Calu3 (cell line): ENCODE measurements around the gene ATG16L1. TPM values are rescaled to one million over a fixed set of nuclear protein-coding genes. Genes with fewer than 3 reads are reported as not detected.

ENCODE experiments used
- BruUV-seq: library from RNA; stranded (reverse); fragments of 400-500 nt; replicated peaks from 2 replicates; lab custom pipeline; 2021; lab: Mats Ljungman, UMichigan
- CTCF ChIA-PET: fragments of 300-600 bp; sonication (Branson Sonifier 250); formaldehyde crosslinking; loops from one replicate; lab custom pipeline; 2022; ENCODE audit warnings: antibody characterized with exemption; lab: Charles Lee
- DNase-seq: peaks from one replicate; pipeline ENCODE4 v3.0.0; 2022
- H3K27ac Mint-ChIP-seq: one replicate; pipeline ENCODE4 v1.8.0; 2022; ENCODE audit warnings: mixed read lengths; ENCODE audit not compliant: unreplicated experiment
- H3K27me3 Mint-ChIP-seq: one replicate; pipeline ENCODE4 v1.8.0; 2022; ENCODE audit warnings: mixed read lengths; ENCODE audit not compliant: unreplicated experiment
- H3K36me3 Mint-ChIP-seq: one replicate; pipeline ENCODE4 v1.8.0; 2022; ENCODE audit warnings: mild to moderate bottlenecking, moderate library complexity, mixed read lengths; ENCODE audit not compliant: insufficient read depth, unreplicated experiment
- H3K4me1 Mint-ChIP-seq: one replicate; pipeline ENCODE4 v1.8.0; 2022; ENCODE audit warnings: mild to moderate bottlenecking, low read depth, mixed read lengths; ENCODE audit not compliant: unreplicated experiment
- H3K4me3 Mint-ChIP-seq: one replicate; pipeline ENCODE4 v1.8.0; 2022; ENCODE audit warnings: mild to moderate bottlenecking, low read depth, moderate library complexity, mixed read lengths; ENCODE audit not compliant: unreplicated experiment
- H3K9me3 Mint-ChIP-seq: one replicate; pipeline ENCODE4 v1.8.0; 2022; ENCODE audit warnings: low read depth, mixed read lengths; ENCODE audit not compliant: unreplicated experiment
- intact Hi-C: fragments of 100-400 bp; cut with micrococcal nuclease; formaldehyde crosslinking; loops from one replicate; pipeline ENCODE4 v1.10.0; 2022; ENCODE audit not compliant: unreplicated experiment
- total RNA-seq: library from RNA; stranded (reverse); gene quantifications from 2 replicates; pipeline ENCODE4 v1.2.3, GENCODE V29; 2022
- TF ChIP-seq, protein P1 (sequence below): fragments of 200-600 bp; IDR thresholded peaks from one replicate; pipeline ENCODE4 v1.8.0; 2022; ENCODE audit warnings: antibody characterized with exemption; ENCODE audit not compliant: unreplicated experiment

ATG16L1 gene
- total RNA-seq, 1 experiment from 2014 or later, result 45.0 TPM

DNA sequence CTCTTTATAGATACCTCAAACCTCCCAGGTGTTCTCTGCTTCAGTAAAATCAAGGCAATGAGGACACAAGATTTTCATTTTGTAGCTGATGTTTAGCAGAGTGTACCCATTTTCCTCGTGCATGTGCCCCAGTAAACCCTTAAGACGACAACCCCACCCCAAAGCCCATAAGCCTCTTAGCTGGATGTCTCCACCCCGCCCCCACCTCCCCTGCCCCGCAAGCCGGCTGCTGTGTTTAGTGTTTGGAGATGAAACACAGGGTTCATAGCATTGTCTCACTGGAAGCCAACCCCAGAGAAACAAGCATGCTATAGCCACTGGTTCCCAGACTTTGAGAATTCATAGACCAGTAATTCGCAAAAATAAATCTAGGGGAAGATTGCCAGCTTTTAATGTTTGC, 50.3 kb downstream of the ATG16L1 start:
- CTCF ChIA-PET, result no interaction called here
- no TSS peak for BruUV-seq
- Mint-ChIP-seq H3K36me3 (peaks cover 5% of the 10 kb centered on the region), H3K9me3 (no peaks in the 10 kb centered on the region), H3K27ac (no peak overlapping the region), H3K27me3 (no peaks in the 10 kb centered on the region), H3K4me1 (no peaks in the 10 kb centered on the region), H3K4me3 (no peak overlapping the region)
- no peak for DNase-seq
- TF ChIP-seq, protein P1, sequence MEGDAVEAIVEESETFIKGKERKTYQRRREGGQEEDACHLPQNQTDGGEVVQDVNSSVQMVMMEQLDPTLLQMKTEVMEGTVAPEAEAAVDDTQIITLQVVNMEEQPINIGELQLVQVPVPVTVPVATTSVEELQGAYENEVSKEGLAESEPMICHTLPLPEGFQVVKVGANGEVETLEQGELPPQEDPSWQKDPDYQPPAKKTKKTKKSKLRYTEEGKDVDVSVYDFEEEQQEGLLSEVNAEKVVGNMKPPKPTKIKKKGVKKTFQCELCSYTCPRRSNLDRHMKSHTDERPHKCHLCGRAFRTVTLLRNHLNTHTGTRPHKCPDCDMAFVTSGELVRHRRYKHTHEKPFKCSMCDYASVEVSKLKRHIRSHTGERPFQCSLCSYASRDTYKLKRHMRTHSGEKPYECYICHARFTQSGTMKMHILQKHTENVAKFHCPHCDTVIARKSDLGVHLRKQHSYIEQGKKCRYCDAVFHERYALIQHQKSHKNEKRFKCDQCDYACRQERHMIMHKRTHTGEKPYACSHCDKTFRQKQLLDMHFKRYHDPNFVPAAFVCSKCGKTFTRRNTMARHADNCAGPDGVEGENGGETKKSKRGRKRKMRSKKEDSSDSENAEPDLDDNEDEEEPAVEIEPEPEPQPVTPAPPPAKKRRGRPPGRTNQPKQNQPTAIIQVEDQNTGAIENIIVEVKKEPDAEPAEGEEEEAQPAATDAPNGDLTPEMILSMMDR, result no peak
- intact Hi-C loops, result no loop called here

DNA sequence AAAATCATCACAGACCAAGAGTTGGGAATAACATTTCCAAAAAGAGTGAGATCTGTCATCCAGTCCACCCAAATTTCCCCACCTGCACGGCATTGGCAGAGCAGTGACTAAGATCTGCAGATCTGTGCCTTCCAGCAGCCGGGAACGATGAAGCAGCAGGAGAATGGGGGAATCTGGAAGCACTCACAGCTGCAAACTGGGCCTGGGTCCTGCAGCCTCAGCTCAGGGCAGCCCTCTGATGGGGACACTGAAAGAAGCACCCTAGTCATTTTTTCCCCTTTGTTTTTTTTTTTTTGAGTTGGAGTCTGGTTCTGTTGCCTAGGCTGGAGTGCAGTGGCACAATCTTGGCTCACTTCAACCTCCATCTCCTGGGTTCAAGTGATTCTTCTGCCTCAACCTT, 51.8 kb downstream of the ATG16L1 start:
- no peak for DNase-seq
- Mint-ChIP-seq H3K27ac (no peak overlapping the region), H3K4me1 (no peaks in the 10 kb centered on the region), H3K4me3 (no peak overlapping the region), H3K36me3 (no peaks in the 10 kb centered on the region), H3K27me3 (no peaks in the 10 kb centered on the region), H3K9me3 (no peaks in the 10 kb centered on the region)
- TF ChIP-seq, protein P1, result no peak
- CTCF ChIA-PET, result no interaction called here
- intact Hi-C loops, result no loop called here
- no TSS peak for BruUV-seq

DNA sequence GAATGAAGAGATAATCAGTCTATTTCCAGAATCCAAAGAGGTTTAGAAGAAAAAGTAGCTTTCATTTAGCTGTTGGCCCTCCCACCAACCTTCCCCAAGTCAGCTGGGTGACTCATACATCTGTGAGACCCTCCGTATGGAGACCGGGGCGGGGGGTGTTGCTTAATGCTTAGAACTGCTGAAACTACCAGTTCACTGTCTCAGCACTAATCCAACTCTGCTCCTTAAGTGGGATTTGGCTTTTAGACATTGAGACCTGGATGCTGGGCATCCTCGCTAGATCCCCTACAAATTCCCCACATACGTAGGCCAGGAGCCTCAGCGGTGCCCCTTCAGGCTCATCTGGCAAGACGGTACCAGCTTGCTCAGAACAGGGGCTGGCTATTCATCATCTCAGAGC, 56.1 kb downstream of the ATG16L1 start, which contains the start of gene SAG:
SAG (plus strand) TSS at position 252 of the 400 bp plus-strand sequence. CDS start 1,374 bp downstream, outside the sequence.
- TF ChIP-seq, protein P1, result no peak
- no peak for DNase-seq
- CTCF ChIA-PET, result interaction anchor here (0.6 kb wide), 1 partner anchor 16 kb away, joined by 3 read pairs; no protein-coding TSS in a partner anchor
- no peaks in the 10 kb centered on the region for H3K4me1 Mint-ChIP-seq
- no peak within 1 kb of the TSS for H3K27ac Mint-ChIP-seq
- intact Hi-C loops, result no loop called here
- no peaks in the 10 kb centered on the region for H3K9me3 Mint-ChIP-seq
- peaks cover 21% of the 10 kb centered on the region for H3K27me3 Mint-ChIP-seq
- peaks cover 4% of the 10 kb centered on the region for H3K36me3 Mint-ChIP-seq
- H3K4me3 Mint-ChIP-seq, result no peak within 1 kb of the TSS
- no TSS peak for BruUV-seq

DNA sequence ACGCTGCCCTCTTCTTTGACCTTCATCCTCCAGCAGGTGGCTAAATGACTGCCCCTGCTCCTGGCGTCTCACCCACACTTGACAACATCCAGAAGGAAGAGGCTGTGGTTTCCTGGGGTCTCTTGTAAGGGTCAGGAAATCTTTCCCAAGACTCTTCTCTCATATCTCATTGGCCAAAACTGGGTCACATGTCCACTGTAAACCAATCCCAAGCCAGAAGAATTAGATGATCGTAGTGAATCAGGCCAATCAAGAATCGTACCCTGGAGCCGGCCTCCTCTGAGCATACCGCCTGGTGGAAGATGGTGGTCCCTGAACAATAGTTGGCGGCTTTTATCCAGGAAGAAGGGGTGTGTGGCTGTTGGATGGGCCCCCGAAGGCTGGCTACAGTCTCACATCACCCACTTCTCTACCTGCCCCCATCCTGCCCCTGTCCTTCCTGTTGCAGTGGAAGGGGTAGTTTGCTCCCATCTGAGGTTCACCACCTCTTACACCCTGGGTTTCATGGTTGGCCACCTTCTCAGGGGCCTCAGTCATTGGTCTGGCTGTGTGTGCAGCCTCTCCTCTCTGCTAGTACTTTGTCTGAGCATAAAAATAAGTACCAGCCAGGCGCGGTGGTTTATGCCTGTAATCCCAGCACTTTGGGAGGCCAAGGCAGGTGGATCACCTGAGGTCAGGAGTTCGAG, 59.9 kb downstream of the ATG16L1 start:
- Mint-ChIP-seq H3K36me3 (peaks cover 4% of the 10 kb centered on the region), H3K4me1 (no peaks in the 10 kb centered on the region), H3K27ac (no peak overlapping the region), H3K4me3 (no peak overlapping the region), H3K27me3 (peaks cover 31% of the 10 kb centered on the region), H3K9me3 (no peaks in the 10 kb centered on the region)
- intact Hi-C loops, result no loop called here
- TF ChIP-seq, protein P1, result no peak
- no peak for DNase-seq
- BruUV-seq, result no TSS peak
- CTCF ChIA-PET, result no interaction called here
